ENCODE measurements around the gene NSD1. TPM values are rescaled to one million over a fixed set of nuclear protein-coding genes. Genes with fewer than 3 reads are reported as not detected.

Gene NSD1, protein sequence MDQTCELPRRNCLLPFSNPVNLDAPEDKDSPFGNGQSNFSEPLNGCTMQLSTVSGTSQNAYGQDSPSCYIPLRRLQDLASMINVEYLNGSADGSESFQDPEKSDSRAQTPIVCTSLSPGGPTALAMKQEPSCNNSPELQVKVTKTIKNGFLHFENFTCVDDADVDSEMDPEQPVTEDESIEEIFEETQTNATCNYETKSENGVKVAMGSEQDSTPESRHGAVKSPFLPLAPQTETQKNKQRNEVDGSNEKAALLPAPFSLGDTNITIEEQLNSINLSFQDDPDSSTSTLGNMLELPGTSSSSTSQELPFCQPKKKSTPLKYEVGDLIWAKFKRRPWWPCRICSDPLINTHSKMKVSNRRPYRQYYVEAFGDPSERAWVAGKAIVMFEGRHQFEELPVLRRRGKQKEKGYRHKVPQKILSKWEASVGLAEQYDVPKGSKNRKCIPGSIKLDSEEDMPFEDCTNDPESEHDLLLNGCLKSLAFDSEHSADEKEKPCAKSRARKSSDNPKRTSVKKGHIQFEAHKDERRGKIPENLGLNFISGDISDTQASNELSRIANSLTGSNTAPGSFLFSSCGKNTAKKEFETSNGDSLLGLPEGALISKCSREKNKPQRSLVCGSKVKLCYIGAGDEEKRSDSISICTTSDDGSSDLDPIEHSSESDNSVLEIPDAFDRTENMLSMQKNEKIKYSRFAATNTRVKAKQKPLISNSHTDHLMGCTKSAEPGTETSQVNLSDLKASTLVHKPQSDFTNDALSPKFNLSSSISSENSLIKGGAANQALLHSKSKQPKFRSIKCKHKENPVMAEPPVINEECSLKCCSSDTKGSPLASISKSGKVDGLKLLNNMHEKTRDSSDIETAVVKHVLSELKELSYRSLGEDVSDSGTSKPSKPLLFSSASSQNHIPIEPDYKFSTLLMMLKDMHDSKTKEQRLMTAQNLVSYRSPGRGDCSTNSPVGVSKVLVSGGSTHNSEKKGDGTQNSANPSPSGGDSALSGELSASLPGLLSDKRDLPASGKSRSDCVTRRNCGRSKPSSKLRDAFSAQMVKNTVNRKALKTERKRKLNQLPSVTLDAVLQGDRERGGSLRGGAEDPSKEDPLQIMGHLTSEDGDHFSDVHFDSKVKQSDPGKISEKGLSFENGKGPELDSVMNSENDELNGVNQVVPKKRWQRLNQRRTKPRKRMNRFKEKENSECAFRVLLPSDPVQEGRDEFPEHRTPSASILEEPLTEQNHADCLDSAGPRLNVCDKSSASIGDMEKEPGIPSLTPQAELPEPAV (N-terminal part only)
- total RNA-seq: 33.0 and 43.3 TPM in 2 replicates

DNA sequence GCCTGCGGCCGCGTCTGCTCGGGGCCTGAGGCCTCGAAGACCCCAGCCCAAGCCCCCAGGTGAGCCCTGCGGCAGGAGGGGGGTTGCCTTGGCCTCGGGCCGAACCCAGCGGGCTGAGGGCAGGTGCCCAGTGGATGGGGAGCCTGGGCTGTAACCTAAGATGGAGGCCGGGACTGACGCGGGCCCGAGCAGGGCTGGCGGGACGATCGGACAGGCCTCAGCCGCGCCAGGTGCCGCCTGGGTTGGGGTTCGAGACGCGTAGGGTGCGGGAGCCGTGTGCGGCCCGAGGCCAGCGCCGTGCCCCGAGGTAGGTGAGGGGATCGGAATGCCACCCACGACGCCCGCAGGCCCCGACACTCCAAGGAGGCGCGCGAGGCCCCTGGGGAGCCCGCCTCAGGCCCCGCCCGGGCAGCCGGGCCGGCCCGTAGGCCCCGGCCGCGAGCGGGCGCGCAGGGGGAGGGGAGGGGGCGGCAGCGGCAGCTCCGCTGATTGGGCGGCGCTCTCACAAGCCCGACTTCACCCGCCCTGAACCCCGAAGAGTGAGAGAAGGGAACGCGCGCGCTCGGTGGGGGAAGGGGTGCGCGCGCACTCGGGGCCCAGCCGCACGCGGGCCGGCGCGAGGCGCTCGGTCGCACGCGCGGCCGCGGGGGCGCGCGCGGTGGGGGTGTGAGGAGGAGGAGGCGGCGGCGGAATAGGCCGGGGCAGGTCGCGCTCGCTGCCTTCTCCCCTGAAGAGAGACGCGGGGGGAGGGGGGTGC, at the start of gene NSD1:
TSS of gene NSD1 (plus strand) at position 678 of the 757 bp plus-strand sequence. CDS start 1,331 bp downstream, outside the sequence.

DNA sequence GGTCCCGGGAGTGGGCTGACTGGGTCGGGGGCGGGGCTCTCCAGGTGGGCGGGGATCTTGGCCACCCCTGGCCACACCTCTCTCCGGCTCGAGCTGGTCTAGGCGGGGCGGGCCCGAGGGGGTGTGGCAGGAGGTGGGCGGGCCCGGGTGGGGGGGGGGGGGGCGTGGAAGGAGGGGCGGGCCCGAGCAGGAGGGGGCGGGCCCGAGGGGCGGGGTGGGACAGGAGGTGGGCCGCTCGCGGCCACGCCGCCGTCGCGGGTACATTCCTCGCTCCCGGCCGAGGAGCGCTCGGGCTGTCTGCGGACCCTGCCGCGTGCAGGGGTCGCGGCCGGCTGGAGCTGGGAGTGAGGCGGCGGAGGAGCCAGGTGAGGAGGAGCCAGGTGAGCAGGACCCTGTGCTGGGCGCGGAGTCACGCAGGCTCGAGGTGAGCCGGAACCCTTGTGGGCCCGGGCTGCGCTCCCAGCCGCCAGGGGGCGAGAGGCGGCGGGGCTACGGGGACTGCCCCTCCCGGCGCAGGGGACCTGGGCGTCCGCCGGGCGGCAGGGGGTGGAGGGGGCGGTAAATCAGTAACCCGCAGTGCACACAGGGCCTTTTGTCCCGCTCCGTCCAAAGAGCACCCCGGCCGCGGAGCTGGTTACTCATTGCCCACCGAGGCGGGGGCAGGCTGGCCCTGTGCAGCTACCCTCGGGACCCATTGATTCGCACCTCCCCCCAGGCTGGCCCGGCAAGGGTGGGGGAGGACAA, 46.7 kb upstream of the NSD1 start, which contains the start of gene FGFR4:
TSS of gene FGFR4 (plus strand) at position 262 of the 744 bp plus-strand sequence. CDS start 2,688 bp downstream, outside the sequence.

DNA sequence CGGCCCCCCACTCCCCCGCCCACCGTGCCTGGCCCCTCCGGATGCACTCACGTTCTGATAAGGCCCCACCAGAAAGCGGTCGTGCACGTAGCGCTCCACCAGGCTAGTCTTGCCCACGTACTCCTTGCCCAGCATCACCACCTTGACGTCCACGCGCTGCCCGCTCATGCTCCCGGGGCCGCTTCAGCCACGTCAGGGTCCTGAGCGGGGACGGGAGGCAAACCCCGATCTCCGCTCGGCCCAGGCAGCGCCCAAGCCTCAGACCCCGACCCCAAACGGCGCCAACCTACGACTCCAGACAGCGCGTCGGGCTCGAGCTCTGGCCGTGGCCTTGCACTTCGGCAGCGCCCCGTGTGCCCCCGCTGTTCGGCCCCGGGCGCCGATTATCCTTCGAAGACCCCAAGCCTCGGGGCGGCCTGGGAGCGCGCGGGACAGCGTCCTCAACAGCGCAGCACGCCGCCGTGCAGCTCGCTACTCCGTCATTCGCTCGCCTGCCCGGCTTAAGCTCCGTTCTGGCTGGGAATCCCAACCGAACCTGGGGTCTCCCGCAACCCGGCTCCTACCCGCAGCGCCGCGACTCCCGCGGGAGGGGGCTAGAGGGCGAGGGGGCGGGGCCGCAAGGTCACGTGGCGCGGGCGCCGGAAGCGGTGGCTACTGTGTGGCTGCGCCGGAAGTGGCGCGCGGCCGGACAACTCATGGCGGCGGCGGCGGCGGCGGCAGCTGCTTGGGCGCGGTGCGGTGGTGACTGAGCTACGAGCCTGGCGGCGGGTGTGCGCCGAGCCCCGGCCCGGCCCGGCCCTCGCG, 169.8 kb downstream of the NSD1 start, which contains the start of the genes PRELID1 and RAB24:
TSS of gene PRELID1 (plus strand) at position 679 of the 804 bp plus-strand sequence. CDS start 187 bp downstream, outside the sequence.
TSS of gene RAB24 (minus strand) at position 599 of the 804 bp plus-strand sequence. CDS start at position 168, 431 bp downstream.

DNA sequence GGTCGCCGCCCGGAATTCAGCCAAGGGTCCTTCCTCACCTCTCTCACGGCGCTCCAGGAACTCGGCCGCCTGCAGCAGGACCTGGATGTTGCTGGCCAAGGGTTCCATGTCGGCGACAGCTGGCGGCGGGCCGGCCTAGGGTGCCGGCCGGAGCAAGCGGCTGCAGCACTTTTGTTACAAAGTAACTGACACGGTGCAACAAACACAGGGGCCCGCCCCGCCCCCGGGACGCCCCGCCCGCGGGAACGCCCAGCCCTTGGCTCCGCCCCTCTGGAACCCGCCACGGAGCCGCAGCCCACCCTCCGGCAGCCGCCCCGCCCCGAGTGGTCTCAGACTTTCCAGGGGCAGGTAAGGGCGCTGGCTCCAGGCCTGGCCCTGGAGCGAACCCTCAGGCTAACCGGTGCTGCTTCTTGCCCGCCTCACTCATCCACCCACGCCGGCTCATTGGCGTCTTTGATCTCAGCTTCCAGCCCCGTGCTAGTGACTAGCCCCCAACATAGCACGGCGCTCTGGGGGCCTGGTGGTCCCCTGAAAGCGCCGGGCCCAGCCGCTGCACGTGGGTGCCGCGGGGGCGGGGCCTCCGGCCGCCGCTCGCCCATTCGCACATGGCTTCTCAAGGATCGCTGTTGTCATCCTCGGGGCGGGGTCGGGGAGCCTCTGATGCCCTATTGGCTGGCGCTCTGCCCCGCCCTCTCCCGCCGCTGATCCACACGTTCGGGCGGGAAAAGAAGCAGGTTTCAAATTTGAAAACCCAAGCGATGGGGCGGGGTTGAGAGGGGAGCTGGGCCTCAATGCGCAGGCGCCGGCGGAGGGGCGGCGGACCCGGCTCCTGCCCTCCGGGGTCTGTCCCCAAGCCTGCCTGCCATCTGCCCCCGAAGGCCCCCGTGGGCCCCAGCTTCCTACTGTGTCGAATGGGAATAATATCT, 178.4 kb downstream of the NSD1 start, which contains the start of gene MXD3:
TSS of gene MXD3 (minus strand) at position 176 of the 926 bp plus-strand sequence. CDS start at position 108, 68 bp downstream.

Other genes with a start within 250 kb of the NSD1 start
- gene HK3, start 234.4 kb upstream of the NSD1 start, total RNA-seq: not detected in 2 replicates
- 33.7 and 40.2 TPM in 2 replicates for gene UIMC1, start 127.0 kb upstream of the NSD1 start, total RNA-seq
- gene ZNF346, start 111.1 kb upstream of the NSD1 start, total RNA-seq: 7.2 and 9.8 TPM in 2 replicates
- 3.8 and 4.6 TPM in 2 replicates for gene FGFR4, start 46.9 kb upstream of the NSD1 start, total RNA-seq
- gene RAB24, start 169.9 kb downstream of the NSD1 start, total RNA-seq: 8.1 and 14.0 TPM in 2 replicates
- 99.7 and 130 TPM in 2 replicates for gene PRELID1, start 170.0 kb downstream of the NSD1 start, total RNA-seq
- gene MXD3, start 178.1 kb downstream of the NSD1 start, total RNA-seq: 2.7 and 3.2 TPM in 2 replicates
- gene LMAN2, start 217.9 kb downstream of the NSD1 start, total RNA-seq: 295 and 378 TPM in 2 replicates
- 8.2 and 15.1 TPM in 2 replicates for gene RGS14, start 224.2 kb downstream of the NSD1 start, total RNA-seq